Large intestine (tissue), 3 donors: Measurements from ENCODE around the gene SNX14. TPM values are rescaled to one million over a fixed set of nuclear protein-coding genes. Genes with fewer than 3 reads are reported as not detected.
"Not testable (repeated sequence)": the region's sequence is repeated elsewhere in the genome, so short reads cannot be mapped to it uniquely, and the experiment has no call there.

ENCODE experiments used
- DNase-seq, 2 donors: peaks; one replicate each; pipeline versions ENCODE4 v3.0.0 to v3.0.0-alpha.2; 2013
- H3K27ac ChIP-seq: one replicate; pipeline ENCODE4 v1.5.1; 2013; ENCODE audit warnings: low read length
- H3K27me3 ChIP-seq: 2 replicates; pipeline ENCODE4 v1.6.1; 2013; ENCODE audit warnings: low read length; ENCODE audit not compliant: control insufficient read depth, insufficient read depth
- H3K36me3 ChIP-seq: 2 replicates; pipeline ENCODE4 v1.6.1; 2013; ENCODE audit warnings: low read length; ENCODE audit not compliant: control insufficient read depth, insufficient read depth
- H3K4me1 ChIP-seq: one replicate; pipeline ENCODE4 v1.6.1; 2013; ENCODE audit warnings: low read length; ENCODE audit not compliant: control insufficient read depth, insufficient read depth
- H3K4me3 ChIP-seq: one replicate; pipeline ENCODE4 v1.5.1; 2013; ENCODE audit warnings: low read length
- H3K9me3 ChIP-seq: one replicate; pipeline ENCODE4 v1.6.1; 2013; ENCODE audit warnings: mild to moderate bottlenecking, low read depth, low read length, moderate library complexity; ENCODE audit not compliant: control insufficient read depth
- WGBS: methylation state at CpG from one replicate; pipeline ENCODE4 v1.1.5; 2013; ENCODE audit warnings: low lambda C conversion rate; ENCODE audit not compliant: insufficient coverage; 5-methylcytosine and 5-hydroxymethylcytosine counted together
- polyA plus RNA-seq: library from polyadenylated mRNA; unstranded; fragments of 120-200 nt; gene quantifications from one replicate; pipeline ENCODE4 v1.2.1, GENCODE V29; 2013

The SNX14 gene
- polyA plus RNA-seq, 1 donor, result 96.1 TPM

DNA sequence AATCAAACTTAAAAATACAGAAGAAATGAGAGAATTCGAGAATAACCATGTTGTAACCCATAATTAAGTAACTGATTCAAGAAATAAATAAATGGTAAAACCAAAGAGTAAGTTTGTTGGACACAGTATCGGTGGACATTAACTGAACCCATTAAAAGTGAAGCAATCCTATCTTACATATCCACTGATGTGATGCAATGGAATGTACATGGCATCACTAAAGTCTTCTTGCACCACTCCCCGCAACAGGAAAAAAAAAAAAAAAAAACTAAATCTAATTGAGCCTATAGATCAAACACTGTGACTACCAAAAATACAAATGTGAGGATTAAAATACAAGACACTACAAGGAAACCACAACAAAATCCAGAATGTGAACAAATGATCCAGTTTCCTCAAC, 7.9 kb downstream of the SNX14 start:
- Histone ChIP-seq H3K4me3 (no peak overlapping the region), H3K36me3 (peaks cover 11% of the 10 kb centered on the region), H3K4me1 (no peaks in the 10 kb centered on the region), H3K9me3 (peaks cover 16% of the 10 kb centered on the region), H3K27ac (no peak overlapping the region), H3K27me3 (no peaks in the 10 kb centered on the region)
- DNase-seq, result no peak
- 100% methylated on average over 1 of the region's 3 CpGs for WGBS

GRCh38 chr6:85582832-85583231, 10.8 kb downstream of the SNX14 start:
- Histone ChIP-seq H3K9me3 (peaks cover 13% of the 10 kb centered on the region), H3K36me3 (peaks cover 10% of the 10 kb centered on the region)
- not testable (repeated sequence) for H3K4me1 ChIP-seq, H3K4me3 ChIP-seq, H3K27ac ChIP-seq, H3K27me3 ChIP-seq, DNase-seq
- no CpG with 5 or more reads among the region's 4 CpGs for WGBS

DNA sequence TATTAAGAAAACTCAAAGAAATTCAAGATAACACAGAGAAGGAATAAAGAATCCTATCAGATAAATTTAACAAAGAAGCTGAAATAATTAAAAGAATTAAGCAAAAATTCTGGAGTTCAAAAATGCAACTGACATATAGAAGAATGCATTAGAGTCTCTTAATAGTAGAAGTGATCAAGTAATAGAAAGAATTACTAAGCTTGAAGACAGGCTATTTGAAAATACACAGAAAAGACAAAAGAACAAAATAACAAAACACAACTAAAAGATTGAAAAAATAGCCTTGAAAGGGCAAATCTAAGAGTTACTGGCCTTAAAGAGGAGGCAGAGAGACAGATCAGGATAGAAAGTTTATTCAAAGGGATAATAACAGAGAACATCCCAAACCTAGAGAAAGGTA, 12.1 kb downstream of the SNX14 start:
- no peak overlapping the region for H3K4me3 ChIP-seq
- H3K9me3 ChIP-seq, result peaks cover 8% of the 10 kb centered on the region
- H3K36me3 ChIP-seq, result peaks cover 9% of the 10 kb centered on the region
- no peak overlapping the region for H3K27ac ChIP-seq
- H3K27me3 ChIP-seq, result no peaks in the 10 kb centered on the region
- no peak for DNase-seq
- H3K4me1 ChIP-seq, result peaks cover 9% of the 10 kb centered on the region

DNA sequence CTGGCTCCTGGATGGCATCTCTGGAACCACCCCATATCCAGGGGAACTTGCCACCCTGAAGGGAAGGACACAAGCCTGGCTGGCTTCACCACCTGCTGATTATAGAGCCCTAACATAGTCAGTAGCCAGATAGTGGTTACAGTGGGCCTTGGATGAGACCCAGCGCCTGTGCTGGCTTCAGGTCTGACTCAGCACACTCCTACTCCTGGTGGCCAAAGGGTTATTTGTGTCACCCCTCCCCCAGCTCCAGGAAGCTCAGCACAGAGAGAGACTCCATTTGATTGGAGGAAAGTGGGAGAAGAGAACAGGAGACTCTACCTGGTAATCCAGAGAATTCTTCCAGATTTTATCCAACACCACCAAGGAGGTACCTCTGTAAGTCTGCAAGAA, 12.8 kb downstream of the SNX14 start:
- Histone ChIP-seq H3K27ac (peak overlapping the region; percentile 72), H3K4me1 (peaks cover 9% of the 10 kb centered on the region), H3K9me3 (peaks cover 8% of the 10 kb centered on the region), H3K36me3 (peaks cover 9% of the 10 kb centered on the region), H3K27me3 (no peaks in the 10 kb centered on the region), H3K4me3 (no peak overlapping the region)
- WGBS, result no CpG with 5 or more reads among the region's 1 CpG
- no peak for DNase-seq

DNA sequence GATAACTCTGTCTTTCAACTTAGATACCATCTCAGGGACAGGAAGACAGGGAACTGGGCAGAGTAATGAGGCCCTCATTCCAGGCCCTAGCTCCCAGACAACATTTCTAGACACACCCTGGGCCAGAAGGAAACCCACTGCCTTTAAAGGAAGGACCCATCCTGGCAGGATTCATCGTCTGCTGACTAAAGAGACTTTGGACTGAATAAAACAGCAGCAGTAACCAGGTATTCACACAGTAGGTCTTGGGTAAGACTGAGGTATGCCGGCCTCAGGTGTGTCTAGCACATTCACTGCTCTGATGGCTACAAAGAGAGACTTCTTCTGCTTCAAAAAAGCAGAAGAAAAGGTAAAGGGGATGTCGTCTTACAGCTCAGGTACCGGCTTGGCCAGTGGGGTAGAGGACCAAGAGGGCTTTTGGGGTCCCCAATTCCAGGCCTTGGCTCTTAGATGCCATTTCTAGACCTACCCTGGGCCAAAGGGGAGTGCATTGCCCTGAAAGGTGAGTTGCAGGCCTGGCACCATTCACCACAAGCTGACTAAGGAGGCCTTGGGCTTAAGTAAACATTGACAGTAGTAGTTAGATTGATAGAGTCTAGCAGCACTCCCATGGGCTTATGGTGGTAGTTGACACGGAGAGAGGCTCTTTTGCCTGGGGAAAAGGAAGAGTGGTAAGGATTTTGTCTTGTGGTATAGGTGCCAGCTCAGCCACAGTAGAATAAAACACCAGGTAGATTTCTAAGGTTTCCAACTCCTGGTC, 13.4 kb downstream of the SNX14 start:
- no peak overlapping the region for H3K4me3 ChIP-seq
- peaks cover 8% of the 10 kb centered on the region for H3K9me3 ChIP-seq
- DNase-seq, result peak; percentile 42 to 58
- peaks cover 9% of the 10 kb centered on the region for H3K36me3 ChIP-seq
- no peaks in the 10 kb centered on the region for H3K27me3 ChIP-seq
- no CpG with 5 or more reads among the region's 5 CpGs for WGBS
- peaks cover 9% of the 10 kb centered on the region for H3K4me1 ChIP-seq
- peak overlapping the region; percentile 72 for H3K27ac ChIP-seq

- Histone ChIP-seq H3K27me3 (no peaks in the 10 kb centered on the region), H3K4me3 (no peak overlapping the region), H3K9me3 (peaks cover 8% of the 10 kb centered on the region), H3K27ac (peak overlapping the region; percentile 72), H3K36me3 (peaks cover 9% of the 10 kb centered on the region), H3K4me1 (peaks cover 9% of the 10 kb centered on the region)
- DNase-seq, result no peak
- WGBS, result no CpG with 5 or more reads among the region's 4 CpGs
Measured at GRCh38 chr6:85579581-85579980, 14.1 kb downstream of the SNX14 start.

DNA sequence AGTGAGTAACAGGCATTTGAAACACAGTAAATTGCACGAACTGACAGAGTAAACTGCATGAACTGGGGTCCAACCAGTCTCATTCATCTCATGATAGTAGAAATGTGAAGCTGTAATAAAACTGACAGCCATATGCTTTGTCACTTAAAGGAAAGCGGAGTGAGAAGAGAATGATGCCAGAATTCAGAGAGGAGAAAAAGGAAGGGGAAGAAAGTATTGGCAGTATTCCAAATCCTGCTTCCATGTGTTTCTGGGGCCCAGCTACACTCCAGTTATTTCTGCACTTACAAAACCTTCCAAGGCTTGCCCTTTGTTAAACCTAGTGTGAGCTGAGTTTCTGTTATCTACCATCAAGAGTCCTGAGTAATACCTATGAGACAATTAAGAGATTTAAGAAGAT, 17.2 kb downstream of the SNX14 start:
- Histone ChIP-seq H3K9me3 (peaks cover 4% of the 10 kb centered on the region), H3K27ac (no peak overlapping the region), H3K4me1 (peaks cover 9% of the 10 kb centered on the region), H3K4me3 (no peak overlapping the region), H3K36me3 (peaks cover 9% of the 10 kb centered on the region), H3K27me3 (no peaks in the 10 kb centered on the region)
- WGBS, result no CpG with 5 or more reads among the region's 2 CpGs
- DNase-seq, result no peak

GRCh38 chr6:85574932-85575598, 18.6 kb downstream of the SNX14 start:
- Histone ChIP-seq H3K4me3 (no peak overlapping the region), H3K27ac (no peak overlapping the region), H3K9me3 (no peaks in the 10 kb centered on the region), H3K4me1 (peaks cover 5% of the 10 kb centered on the region), H3K36me3 (peaks cover 9% of the 10 kb centered on the region), H3K27me3 (no peaks in the 10 kb centered on the region)
- DNase-seq, result peak in 1 of 2 donors; percentile 61

- no peaks in the 10 kb centered on the region for H3K4me1 ChIP-seq
- H3K36me3 ChIP-seq, result peaks cover 11% of the 10 kb centered on the region
- H3K9me3 ChIP-seq, result no peaks in the 10 kb centered on the region
- H3K4me3 ChIP-seq, result no peak overlapping the region
- H3K27me3 ChIP-seq, result no peaks in the 10 kb centered on the region
- DNase-seq, result no peak
- no peak overlapping the region for H3K27ac ChIP-seq
Measured at GRCh38 chr6:85569323-85569722, 24.3 kb downstream of the SNX14 start.

DNA sequence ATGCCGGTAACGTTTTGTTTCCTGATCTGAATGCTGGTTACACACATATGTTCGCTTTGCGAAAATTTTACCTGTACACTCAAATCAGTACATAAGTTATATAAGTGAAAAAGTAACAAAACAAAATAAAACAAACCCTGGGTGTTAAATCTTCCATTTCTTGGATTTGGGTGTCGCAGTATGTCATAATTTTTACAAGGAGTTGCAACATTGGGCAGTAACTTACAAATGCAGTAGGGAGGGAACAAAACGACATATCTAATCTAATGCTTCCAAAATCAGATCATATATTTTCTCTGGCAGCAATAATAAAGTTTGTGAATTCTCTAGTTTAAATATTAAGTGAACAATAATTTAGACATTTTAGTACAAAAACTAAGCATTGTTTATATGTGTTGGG, 25.2 kb downstream of the SNX14 start:
- H3K27me3 ChIP-seq, result no peaks in the 10 kb centered on the region
- peaks cover 13% of the 10 kb centered on the region for H3K36me3 ChIP-seq
- H3K4me1 ChIP-seq, result no peaks in the 10 kb centered on the region
- no peak overlapping the region for H3K4me3 ChIP-seq
- WGBS, result 83% methylated on average over 2 of the region's 6 CpGs
- no peak for DNase-seq
- H3K27ac ChIP-seq, result no peak overlapping the region
- H3K9me3 ChIP-seq, result no peaks in the 10 kb centered on the region

GRCh38 chr6:85565736-85566135, 27.9 kb downstream of the SNX14 start:
- no peak for DNase-seq
- Histone ChIP-seq H3K27ac (no peak overlapping the region), H3K9me3 (no peaks in the 10 kb centered on the region), H3K27me3 (no peaks in the 10 kb centered on the region), H3K4me1 (no peaks in the 10 kb centered on the region), H3K4me3 (no peak overlapping the region), H3K36me3 (peaks cover 13% of the 10 kb centered on the region)
- no CpG with 5 or more reads among the region's 1 CpG for WGBS
